GM06990 (cell line): ENCODE measurements around the gene CFAP251.
"Not testable (repeated sequence)": the region's sequence is repeated elsewhere in the genome, so short reads cannot be mapped to it uniquely, and the experiment has no call there.

Experiments used
- DNase-seq: peaks from one replicate; pipeline ENCODE4 v3.0.0-alpha.2; 2011; ENCODE audit not compliant: insufficient read length; ENCODE audit errors: extremely low read depth
- H3K27me3 ChIP-seq: replicated peaks from 2 replicates; pipeline ENCODE4 v1.6.0; 2011; ENCODE audit warnings: low read length; ENCODE audit not compliant: control insufficient read depth, insufficient read depth
- H3K36me3 ChIP-seq: 2 replicates; pipeline ENCODE4 v1.5.1; 2011; ENCODE audit warnings: low read length; ENCODE audit not compliant: control insufficient read depth, insufficient read depth
- H3K4me3 ChIP-seq: replicated peaks from 2 replicates; pipeline ENCODE4 v1.5.1; 2011; ENCODE audit warnings: low read depth, mild to moderate bottlenecking, control low read depth, low read length
- CTCF ChIP-seq: IDR thresholded peaks from 2 replicates; pipeline ENCODE4 v1.5.1; 2011; ENCODE audit warnings: low read length, control low read depth, mild to moderate bottlenecking, inconsistent platforms; ENCODE audit not compliant: insufficient read depth, poor library complexity, severe bottlenecking

CFAP251 gene

GRCh38 chr12:122036153-122036552 is 117.8 kb downstream of the CFAP251 start:
- Histone ChIP-seq H3K27me3 (no peaks in the 10 kb centered on the region), H3K36me3 (no peaks in the 10 kb centered on the region; the same call in 1 of the 2 replicates), H3K4me3 (no peak overlapping the region)
- TF ChIP-seq CTCF: no peak
- no peak for DNase-seq

GRCh38 chr12:122040579-122041386 is 122.4 kb downstream of the CFAP251 start:
- H3K27me3 ChIP-seq: no peaks in the 10 kb centered on the region
- no peaks in the 10 kb centered on the region; the same call in 1 of the 2 replicates for H3K36me3 ChIP-seq
- TF ChIP-seq CTCF: no peak
- DNase-seq: no peak
- no peak overlapping the region for H3K4me3 ChIP-seq

- not testable (repeated sequence) for H3K36me3 ChIP-seq, DNase-seq, H3K4me3 ChIP-seq, H3K27me3 ChIP-seq
Observed at GRCh38 chr12:122041458-122041857, 123.1 kb downstream of the CFAP251 start.

GRCh38 chr12:122042910-122043309 is 124.5 kb downstream of the CFAP251 start:
- peaks cover 2% of the 10 kb centered on the region; the same call in 1 of the 2 replicates for H3K36me3 ChIP-seq
- H3K4me3 ChIP-seq: no peak overlapping the region
- TF ChIP-seq CTCF: no peak
- no peaks in the 10 kb centered on the region for H3K27me3 ChIP-seq
- DNase-seq: no peak

GRCh38 chr12:122043476-122043875 is 125.1 kb downstream of the CFAP251 start:
- H3K36me3 ChIP-seq: peaks cover 2% of the 10 kb centered on the region; the same call in 1 of the 2 replicates
- H3K27me3 ChIP-seq: no peaks in the 10 kb centered on the region
- no peak for DNase-seq
- no peak overlapping the region for H3K4me3 ChIP-seq
- no peak for TF ChIP-seq CTCF

- H3K4me3 ChIP-seq: no peak overlapping the region
- no peaks in the 10 kb centered on the region for H3K27me3 ChIP-seq
- H3K36me3 ChIP-seq: peaks cover 2% of the 10 kb centered on the region; the same call in 1 of the 2 replicates
- no peak for DNase-seq
- no peak for TF ChIP-seq CTCF
Observed at GRCh38 chr12:122045262-122045661, 126.9 kb downstream of the CFAP251 start.
